ENCODE measurements around the gene SKOR1.

SKOR1 gene

DNA sequence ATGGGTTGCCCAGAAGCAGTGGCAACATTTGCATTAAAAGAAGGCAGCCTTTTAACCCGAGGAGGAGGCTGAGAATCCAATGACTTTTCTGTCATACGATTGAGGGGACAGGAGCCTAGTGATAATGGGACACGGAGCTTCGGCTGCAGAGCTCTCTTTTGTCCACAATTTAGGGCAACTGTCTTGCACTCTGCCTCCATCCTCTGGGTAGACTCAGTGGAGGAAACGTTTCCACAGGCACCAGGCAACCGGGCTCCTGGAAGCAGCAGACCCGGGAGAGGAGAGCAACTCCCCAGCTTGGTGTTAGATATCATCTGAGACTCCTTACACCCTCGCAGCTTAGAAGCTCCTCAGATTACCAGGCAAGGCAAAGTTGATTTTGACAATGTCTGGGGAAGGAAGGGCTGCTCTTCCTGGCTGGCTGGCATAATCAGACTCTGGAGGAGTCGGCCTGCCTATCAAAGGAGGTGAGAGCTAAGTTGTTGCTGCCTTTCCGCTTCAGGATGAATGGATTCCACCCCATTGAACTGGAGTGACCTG, 58.0 kb downstream of the SKOR1 start:
- Mint-ChIP-seq H3K27ac (no peak overlapping the region), H3K4me3 (no peak overlapping the region), H3K27me3 (peaks cover 25% of the 10 kb centered on the region), H3K36me3 (ENCODE audit: low read depth) (no peaks in the 10 kb centered on the region), H3K9me3 (no peaks in the 10 kb centered on the region), H3K4me1 (ENCODE audit: low read depth) (peaks cover 16% of the 10 kb centered on the region)
- DNase-seq: no peak

- no peaks in the 10 kb centered on the region for H3K36me3 Mint-ChIP-seq (ENCODE audit: low read depth)
- no peaks in the 10 kb centered on the region for H3K9me3 Mint-ChIP-seq
- H3K4me3 Mint-ChIP-seq: peak overlapping the region; percentile 71
Observed at GRCh38 chr15:67884009-67884408, 58.7 kb downstream of the SKOR1 start.

More at GRCh38 chr15:67884009-67884408, 58.7 kb downstream of the SKOR1 start:
- Mint-ChIP-seq H3K4me1 (ENCODE audit: low read depth) (peaks cover 16% of the 10 kb centered on the region), H3K27ac (no peak overlapping the region), H3K27me3 (peaks cover 29% of the 10 kb centered on the region)
- no peak for DNase-seq

Measured in activated T-cell treated with anti-CD3 and anti-CD28 coated beads, Interleukin-2, amount 50 U/mL, for 24 hours (primary cell).